ENCODE data around the gene KLF13.

The KLF13 gene

DNA sequence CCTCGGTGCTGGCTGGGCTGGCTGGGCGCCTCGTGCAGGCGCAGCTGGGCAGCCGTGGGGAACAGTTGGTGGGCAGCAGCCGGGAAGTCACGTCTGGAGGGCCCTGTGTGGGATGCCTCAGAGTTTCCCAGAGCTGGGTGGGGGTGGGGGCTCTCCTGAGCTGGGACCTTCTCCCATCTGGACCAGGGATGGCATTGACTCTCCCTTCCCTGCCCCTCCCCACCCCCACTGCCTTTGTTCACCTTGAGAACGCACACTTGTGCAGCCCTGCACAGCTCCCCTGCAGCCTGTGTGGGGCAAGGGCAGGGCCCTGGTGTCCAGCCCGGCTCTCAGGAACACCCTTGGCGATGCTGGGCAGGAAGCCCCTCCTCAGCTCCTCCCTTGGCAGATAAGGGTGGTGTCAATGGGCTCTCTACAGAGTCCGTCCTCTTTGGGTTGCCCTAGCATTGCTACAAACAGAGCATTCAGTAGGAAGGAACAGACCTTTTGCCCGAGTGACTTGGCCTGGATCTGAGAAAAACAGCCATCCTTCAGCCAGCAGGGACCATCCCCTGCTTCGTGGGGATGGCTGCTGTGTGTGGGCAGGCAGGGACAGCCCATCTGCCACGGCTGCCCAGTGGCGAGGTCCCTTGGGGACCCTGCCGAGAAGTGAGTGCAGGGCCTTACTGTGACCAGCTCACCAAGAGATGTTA lies 25.5 kb upstream of the KLF13 start:
- DNase-seq: no peak

DNA sequence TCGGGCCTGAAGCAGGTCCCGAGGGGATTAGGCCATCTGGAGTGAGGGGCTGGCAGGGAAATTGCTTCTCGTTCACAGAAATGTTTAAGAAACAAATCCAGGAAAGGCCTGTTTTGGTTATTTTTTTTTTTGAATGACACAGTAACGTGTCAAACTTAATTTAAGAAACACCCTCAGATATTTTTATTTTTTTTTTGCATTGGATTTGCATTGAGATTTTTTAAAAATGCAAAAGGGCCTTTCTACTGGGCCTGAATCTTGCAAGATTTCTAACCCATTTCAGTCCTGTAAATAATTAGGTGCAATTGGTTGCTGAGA lies 25.0 kb upstream of the KLF13 start:
- DNase-seq: no peak

DNA sequence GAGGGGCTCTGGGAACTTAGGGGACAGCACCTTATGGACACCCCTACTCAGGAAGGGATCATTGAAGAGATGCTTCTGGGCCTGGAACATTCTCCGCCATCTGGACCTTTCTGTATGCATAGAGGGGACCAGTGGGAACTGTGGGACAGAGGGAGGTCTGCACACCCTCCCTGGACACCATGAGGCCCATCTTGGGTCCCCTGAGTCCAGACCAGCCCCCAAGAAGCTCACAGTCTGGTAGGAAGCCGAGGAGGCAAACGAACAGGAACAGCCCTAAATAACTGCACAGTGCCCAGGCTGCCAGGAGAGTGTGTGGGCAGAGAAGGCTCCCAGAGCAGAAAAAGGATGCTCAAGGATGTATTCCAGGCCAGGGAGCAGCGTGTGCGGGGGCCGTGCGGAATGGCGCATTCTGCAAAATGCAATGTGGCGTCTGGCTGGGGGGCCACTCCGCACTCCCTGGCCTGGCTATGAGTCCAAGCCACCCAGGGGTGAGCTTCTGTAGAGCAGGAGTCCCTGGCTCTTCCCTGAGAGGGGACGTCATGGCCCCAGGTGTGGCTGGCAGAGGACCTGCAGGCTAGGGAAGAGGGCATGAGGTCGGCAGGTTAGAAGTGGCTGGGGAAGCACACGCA lies 24.5 kb upstream of the KLF13 start:
- DNase-seq: no peak

DNA sequence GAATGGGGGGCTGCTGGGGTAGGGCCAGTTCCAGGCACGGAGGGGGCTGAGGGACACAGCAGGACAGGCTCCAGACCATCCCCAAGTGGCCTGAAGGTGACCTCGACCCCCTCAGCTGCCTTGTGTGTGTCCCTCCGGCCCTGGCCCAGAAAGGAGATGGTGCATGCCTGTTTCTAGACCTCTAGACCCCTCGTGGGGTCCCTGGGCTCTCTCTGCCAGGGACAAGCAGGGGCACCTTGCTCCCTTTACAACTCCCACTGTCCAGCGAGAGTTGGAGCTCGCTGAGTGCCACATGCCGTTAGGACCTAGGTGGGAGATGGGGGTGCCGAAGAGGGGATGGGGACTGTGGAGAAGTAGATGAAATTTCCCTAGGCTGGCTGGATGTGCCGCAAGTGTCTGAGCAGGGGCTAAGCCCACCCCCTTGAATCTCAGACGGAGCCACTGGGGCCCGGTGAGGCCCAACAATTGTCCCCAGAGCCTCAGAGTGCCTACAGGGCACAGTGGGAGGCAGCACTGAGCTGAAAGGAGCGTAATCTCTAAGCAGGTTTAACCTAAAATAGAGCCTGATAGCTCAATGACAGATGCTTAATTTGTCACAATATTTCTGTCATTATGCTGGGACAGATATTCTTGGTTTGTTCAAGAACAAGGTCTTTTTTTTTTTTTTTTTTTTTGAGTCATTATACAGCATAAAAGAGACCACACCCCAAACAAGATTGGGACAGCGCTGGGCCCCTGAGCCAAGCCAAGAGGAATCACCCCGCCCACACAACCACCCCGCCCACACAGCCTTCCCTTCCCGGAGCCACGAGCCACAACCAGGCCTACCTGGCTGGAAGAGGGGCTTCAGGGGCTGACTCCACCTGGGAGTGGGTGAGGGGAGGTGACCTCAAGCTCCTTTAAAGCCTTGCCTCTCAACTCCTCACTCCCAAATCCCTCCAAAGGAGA lies 23.6 kb upstream of the KLF13 start:
- no peak for DNase-seq

DNA sequence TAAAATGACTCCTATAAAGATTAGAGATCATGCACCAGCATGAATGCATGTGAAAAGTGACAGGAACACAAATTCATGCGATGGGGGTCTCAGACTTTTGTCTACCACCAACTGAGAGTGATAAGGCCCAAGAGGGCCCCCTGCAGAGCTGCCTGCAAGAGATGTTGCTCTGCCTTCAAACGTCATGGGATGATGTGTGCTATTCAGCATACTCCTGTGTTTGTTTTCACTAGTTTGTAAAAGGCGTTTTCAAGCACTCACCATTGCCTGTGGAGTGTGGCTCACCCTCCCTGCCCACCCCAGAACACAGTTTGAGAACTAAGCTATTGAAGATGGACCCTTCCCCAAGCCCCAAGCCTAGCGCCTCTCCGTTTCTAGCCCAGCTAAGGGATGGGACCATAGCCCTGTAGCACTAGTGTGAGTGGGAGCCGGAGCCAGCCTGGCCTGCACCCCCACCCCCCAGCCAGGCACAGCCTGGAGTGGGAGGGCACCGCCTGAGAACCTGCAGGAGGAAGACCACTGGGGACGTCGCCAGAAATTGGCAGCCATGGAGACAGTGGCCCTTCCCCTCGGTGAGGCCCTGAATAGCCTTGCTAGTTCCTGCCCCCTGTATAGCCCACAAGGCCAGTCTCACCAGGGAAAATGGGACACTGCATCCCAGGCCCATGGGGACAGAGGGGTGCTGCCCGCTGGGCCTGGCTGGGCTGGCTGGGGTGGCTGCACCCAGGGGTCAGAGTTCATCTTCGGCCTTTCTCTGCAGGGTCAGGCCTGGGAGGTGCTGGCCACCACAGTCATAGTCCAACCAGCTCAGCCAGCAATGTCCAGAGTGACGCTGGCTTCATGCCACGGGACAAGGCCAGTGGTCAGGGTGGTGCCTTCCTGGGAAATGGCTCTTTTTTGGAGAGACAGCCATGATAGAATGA lies 22.6 kb upstream of the KLF13 start:
- no peak for DNase-seq

DNA sequence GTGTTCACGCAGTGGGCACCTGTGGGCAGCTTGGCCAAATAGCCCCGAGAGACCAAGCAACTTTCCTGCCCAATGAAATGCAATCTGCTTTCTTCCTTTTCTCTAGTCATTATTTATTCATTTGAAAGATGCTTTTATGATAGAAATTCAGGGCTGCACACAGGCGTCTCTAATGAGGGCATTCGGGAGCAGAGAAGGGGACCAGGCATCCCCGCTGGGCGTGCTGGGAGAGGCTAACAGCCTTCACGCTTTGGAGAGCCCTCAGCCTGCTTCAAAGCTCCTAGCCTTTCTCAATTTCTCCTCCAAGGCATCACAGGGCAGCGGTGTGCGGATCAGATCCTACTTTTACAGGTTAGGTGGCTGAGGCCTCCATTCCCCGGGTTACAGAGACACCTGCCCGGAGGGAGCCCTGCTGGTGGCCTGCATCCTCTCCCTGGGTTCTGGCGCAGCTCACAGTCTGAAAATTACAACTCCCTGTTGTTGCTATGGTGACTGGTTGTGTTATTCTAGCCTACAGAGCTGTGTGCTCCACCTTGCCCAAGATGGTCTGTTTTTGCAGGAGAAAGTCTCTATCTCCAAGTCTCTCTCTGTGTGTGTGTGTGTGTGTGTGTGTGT lies 21.8 kb upstream of the KLF13 start:
- DNase-seq: no peak

DNA sequence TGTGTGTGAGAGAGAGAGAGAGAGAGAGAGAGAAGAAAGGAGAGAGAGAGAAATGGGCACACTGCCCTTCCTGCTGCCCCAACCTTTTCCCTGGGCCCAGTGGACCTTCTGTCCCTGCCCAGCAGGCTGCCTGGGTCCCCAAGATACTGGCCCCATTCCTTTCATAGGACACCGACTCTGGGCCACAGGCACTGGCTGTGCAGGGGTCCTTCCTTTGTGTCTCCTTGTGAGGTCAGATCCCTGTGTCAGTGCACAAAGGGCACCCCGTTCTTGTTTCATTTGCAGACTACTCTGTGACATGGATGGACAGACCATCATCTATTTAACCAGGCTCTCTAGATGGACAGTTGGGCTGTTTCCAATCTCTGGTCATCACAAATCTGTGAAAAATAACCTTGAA lies 21.3 kb upstream of the KLF13 start:
- DNase-seq: no peak

DNA sequence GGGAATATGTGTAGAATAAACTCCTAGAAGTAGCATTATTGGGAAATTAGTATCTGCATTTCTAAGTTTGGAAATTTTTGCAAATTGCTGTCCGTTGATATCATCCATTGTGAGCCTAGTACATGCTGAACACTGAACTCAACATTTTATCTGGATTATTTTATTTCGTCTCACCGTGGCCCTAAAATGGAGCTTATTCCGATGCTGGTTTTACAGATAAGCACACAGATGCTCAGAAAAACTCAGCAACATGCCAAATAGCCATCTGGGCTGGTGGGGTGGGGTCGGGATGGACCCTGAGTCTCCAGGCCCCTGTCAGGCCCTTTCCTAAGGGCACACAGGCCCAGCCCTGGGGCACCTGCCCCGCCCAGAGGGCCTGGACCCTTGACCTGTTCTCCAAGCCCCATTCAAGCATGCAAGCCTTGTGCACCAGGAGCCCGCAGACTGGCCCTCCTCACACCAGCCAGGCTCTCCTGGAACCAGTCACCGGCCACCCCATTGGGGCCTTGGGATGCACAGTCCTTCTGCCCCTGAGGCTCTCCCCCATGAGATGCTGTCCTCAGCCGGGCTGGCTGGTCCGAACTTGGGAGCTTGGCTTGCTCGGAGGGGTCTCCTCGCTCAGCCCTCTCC lies 20.7 kb upstream of the KLF13 start:
- no peak for DNase-seq

DNA sequence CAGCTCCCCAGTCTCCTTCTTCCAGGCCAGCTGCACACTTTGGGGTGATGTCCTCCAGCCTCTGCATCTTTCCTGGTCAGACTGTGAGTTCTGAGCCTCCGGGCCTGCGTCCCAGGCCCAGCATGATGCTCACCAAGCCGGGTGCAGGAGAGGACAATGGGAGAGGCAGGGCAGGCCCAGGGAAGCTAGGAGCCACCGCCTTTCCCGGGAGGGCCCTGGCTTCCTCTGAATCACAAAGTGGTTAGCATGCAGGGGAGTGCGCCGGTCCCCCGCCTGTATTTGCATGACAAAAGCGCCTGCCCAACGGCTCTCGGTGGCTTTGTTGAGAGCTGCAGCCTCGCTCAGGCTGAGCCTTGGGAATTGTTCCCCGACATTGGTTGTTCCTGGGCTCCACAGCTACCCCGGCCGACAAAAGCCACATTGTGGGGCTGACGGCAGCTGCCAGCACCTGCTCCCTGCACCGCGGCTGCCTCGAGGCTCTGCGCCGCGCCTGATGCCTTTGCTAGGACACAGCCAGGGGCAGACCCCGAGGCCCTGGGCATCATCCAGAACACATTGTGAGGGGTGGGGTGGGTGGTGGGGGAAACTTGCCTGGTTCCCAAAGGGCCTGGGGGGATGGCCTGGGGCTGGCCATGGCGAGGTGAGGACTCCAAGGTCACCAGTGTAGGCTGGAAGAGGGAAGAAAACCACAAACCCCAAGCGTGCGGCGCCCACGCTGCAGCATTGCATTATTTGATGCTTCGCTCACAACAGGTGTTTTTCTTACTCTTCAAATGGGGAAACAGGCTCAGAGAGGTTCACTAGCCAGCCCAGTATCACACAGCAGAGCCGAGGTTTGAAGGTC lies 20.0 kb upstream of the KLF13 start:
- no peak for DNase-seq

DNA sequence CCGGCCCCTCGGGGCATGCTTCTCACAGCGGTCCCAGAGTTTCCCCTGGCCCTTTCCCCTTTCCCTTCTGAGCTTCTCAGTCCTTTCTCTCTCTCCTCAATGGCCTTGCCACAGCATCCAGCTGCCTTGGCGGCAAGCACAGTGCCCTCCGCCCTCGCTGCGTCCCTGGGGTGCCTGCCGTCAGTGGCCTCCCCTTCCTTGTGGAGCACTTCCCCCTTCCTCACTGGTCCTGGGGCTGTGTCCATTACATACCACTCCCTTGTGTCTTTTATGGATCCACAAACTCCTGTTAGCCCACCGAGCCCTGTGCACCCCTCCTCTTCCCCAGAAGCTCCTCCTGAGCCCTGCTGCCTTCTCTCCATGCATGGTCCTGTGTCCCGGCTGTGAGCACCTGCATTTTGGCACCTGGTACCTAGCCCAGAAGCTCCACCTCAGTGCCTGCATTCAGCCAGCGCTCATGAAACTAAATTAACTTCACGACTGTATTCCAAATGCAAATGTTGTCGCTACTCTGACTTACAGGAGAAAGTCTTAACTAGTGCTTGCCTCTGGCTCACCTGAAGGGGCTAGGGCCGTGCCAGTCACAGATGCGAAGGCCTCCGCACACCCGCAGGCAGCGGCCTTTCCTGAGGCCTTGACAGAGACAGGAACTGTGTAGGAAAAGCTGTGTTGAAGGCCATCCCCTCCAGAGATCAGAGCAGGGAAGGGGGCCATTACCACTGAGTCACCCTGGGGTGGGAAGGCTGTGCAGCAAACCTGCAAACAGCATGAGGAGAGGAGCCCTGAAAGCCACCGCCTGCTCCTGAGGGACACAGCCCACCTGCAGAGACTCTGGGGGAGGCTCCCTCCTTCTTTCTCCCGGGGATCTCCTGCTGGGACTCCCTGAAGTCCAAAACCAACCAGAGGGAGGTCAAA lies 19.1 kb upstream of the KLF13 start:
- DNase-seq: no peak

DNA sequence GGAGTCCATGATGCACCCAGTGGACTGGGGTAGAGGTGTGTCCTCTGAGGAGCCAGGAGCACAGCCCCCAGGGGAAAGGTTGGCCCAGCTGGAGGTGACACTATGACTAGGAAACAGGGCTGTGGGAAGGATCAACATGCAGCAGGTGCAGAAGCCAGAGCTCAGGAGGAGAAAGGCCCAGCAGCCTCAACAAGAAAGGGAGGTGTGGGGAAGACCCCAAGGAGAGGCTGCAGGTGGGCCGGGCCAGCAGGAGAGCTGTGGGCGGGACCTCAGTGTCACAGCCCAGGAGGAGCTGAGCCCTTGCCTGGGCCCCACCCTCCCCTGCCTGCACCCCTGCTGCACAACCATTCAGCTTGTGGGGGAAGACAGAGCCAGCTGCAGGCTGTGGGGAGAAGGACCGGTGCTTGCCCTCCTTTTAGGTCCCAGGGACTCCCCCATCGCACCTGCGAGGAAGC lies 18.4 kb upstream of the KLF13 start:
- DNase-seq: no peak

DNA sequence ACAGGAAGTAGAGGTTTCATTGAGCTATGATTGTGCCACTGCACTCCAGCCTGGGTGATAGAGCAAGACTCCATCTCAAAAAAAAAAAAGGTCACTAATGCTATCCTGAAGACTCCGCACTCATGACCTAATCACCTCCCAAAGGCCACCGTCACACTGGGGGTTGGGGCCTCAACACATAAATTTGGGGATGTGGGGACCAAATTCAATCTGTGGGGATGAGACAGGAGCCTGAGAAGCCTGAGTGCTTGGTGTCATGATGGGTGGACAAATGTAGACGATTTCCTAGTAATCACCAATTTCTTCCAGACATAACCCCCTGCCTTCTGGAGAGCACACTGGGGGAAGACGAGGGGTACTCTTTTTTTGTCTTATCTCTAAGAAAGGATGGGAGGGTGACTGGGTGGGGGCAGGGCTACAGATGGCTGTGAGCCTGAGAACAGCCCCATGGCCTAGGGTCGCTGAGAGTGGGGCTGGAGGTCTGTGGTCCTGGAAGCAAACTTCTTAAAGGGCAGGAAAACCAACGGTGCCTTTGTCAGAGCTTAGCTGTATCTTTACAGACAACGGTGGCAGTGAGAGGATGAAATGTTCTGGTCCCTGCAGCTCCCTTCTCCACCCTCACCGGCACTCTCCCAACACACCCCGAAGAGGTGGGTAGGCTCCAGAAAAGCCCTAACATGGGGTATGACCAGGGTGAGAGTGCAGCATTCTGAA lies 16.6 kb upstream of the KLF13 start:
- no peak for DNase-seq

DNA sequence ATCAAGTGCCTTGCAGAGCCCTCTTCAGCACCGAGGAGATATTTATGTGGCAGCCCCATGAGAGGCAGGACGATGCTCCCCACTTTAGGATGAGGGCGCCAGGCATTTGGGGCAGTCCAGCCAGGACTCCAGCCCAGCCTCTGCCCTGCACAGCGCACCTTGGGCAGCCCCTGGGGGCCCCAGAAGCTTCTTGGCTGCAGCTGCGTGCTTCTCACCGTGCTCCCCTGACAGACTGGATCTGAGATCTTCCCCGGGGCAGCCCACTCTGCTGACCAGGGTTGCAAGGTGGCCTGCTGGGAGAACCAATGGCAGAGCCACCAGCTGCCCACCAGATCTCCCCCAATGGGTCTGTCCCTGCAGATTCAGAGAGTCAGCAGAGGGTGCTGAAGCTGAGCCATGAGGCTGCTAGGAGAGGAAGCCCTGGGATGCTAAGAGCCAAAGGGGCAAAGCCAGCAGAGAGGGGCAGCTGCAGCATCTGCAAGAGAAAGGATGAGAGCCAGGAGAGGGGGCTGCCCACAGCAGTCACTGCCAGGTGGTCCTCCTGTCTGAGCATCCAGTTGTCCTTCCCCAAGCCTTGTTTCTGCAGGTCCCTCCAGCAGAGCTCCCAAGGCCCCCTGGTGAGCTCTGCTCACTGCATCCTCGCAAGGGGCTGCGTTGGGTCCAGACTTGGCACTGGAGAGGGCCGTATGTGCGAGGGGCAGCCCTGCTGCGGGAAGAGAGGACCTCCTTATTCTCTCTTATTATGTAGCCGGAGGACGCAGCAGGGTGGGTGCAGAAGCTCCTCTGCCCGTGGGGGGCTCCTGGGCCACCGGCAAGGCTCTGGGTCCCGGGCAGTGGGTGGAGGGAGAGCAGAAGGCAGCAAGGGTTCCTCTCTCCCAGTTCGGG lies 14.7 kb upstream of the KLF13 start:
- DNase-seq: no peak

DNA sequence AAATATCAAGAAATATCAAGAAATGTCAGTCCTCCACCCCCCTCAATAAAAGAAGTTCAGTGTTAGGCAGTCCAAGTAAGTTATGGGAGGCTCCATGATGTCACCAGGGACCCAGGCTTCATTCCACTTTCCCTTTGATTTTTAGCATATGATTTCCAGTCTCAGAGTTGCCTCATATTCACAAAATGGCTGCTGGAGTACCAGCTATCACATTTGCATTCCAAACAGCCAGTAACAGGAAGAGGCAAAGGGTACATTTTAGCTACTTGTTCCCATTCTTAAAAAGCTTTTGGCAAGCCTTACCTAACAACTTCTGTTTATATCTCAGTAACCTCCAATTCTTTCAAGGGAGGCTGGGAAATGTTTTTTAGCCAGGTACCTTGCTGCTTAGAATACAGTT lies 13.4 kb upstream of the KLF13 start:
- DNase-seq: no peak

DNA sequence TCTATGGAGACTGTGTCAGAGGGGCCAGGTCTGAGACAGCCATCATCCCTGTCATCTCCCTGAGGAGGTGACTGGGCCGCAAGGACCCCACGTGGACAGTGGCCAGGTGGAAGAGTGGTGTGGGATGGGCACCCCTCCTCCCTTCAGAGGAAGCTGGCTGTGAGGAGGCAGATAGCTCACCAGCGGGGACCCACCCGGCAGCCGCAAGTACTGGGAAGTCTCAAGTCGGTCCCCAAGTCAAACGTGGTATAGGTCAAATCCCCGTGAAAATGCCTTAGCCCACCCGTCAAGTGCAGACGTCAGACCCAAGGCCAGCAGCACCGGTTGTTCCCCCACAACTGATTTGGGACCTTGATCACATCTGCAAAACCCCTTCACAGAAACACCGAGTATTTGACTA lies 12.3 kb upstream of the KLF13 start:
- DNase-seq: no peak

DNA sequence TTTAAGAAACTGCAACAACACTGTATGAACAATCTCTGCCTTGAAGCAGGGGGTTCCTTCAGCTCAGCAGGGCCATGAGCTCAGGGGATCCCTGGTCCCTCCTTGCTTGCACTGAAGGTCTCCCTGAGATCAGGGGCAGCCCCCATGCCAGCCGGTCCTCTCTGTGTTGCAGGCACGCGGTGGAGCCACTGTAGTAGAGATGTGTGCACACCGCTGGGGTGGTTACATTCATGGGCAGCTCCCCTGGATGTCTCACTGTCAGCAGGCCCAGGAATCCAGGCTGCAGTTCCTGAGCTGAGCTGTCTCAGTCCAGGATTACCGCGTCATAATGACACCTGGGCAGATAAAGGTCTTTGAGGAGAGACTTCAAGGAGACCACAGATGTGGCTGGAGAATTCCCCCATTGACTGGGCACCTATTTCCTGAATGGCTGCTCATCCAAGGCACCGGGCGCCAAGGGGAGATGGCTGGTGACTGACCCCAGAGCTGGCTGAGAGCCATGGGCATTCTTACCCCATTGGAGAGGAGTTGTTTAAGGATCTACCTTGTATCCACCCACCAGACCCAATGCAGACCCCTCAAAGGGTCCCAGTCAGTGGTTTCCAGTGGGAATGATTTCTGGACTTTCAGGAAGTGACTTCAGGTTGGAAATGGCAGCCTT lies 10.4 kb upstream of the KLF13 start:
- DNase-seq: no peak

DNA sequence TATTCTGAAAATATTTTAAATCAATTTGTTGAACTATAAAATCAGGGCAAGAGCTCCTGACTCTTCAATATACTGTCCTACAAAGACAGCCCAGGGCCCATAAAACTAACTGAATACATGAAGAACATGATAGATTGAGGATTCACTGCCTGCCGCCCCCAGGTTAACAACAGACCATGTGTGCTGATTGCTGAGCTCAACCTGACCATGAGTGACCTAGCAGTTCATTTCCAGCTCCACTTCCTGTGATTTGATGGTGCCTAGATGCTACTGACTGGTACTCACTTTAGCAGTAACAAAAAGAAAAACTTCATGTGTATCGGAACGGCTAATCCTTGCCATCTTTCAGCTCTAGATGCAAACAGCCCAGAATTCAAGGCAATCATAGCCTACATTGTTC lies 9.6 kb upstream of the KLF13 start:
- no peak for DNase-seq

Data from activated CD4-positive, CD25-positive, alpha-beta regulatory T cell (primary cell).